ENCODE data around the gene CFAP73.

- TF ChIP-seq TCF7L2 (IDR thresholded peaks at IDR 0.05; ENCODE audit: low read depth, low read length), result no peak
- TF ChIP-seq CTCF (IDR thresholded peaks at IDR 0.05), result no peak
- TF ChIP-seq POLR2AphosphoS5 (IDR thresholded peaks at IDR 0.05; ENCODE audit: low read depth, low read length), result no peak
These were observed 58.1 kb downstream of the CFAP73 start for GRCh38 chr12:113207613-113208040.
